Bronchial epithelial cell (primary cell): ENCODE measurements around the gene SLC2A4RG. TPM values are rescaled to one million over a fixed set of nuclear protein-coding genes. Genes with fewer than 3 reads are reported as not detected.

ENCODE experiments used
- DNase-seq: peaks from one replicate; pipeline ENCODE4 v3.0.0-alpha.2; 2010; ENCODE audit warnings: low read depth
- FAIRE-seq: peaks from 2 replicates; lab custom pipeline; 2011; peaks lifted over from hg19 to GRCh38; lab: Jason Lieb, UNC
- H3K27me3 ChIP-seq: 2 replicates; pipeline ENCODE4 v1.5.1; 2011; ENCODE audit warnings: low read length; ENCODE audit not compliant: control insufficient read depth, insufficient read depth
- H3K36me3 ChIP-seq: 2 replicates; pipeline ENCODE4 v1.5.1; 2011; ENCODE audit warnings: low read length; ENCODE audit not compliant: control insufficient read depth, insufficient read depth
- H3K4me3 ChIP-seq: 2 replicates; pipeline ENCODE4 v1.5.1; 2011; ENCODE audit warnings: mild to moderate bottlenecking, low read depth, low read length, control low read depth
- total RNA-seq: library from RNA; depleted of rRNA; stranded (reverse); fragments of >200 nt; gene quantifications from 2 replicates; pipeline ENCODE4 v1.2.1, GENCODE V29; 2014
- TF ChIP-seq, protein P1 (sequence below): IDR thresholded peaks from 2 replicates; pipeline ENCODE4 v1.5.1; 2011; ENCODE audit warnings: mild to moderate bottlenecking, moderate library complexity, low read length, control low read depth, inconsistent platforms; ENCODE audit not compliant: insufficient read depth, severe bottlenecking

SLC2A4RG gene
- total RNA-seq, 1 donor from 2014 or later, result 14.0 TPM

DNA sequence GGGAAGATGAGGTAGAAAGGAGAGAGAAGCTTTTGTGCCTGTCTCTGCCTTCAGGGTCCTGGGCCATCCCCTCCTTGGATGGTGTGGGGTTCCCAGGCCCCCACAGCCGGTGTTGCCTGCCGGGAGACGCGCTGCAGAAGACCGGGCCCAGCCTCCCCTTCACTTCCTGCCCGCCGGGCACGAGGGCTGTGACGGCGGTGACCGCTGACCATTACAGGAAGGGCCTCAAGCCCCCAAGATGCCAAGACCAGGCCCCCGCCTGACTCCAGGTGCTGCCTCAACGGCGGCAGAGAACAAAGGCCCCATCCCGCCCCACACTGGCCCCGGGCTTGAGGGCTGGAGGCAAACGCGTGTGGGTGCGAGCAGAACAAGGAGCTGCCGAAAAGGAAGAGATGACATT lies 53.3 kb downstream of the SLC2A4RG start:
- Histone ChIP-seq H3K36me3 (no peaks in the 10 kb centered on the region), H3K27me3 (peaks cover 1% of the 10 kb centered on the region), H3K4me3 (no peak overlapping the region)
- TF ChIP-seq, protein P1, sequence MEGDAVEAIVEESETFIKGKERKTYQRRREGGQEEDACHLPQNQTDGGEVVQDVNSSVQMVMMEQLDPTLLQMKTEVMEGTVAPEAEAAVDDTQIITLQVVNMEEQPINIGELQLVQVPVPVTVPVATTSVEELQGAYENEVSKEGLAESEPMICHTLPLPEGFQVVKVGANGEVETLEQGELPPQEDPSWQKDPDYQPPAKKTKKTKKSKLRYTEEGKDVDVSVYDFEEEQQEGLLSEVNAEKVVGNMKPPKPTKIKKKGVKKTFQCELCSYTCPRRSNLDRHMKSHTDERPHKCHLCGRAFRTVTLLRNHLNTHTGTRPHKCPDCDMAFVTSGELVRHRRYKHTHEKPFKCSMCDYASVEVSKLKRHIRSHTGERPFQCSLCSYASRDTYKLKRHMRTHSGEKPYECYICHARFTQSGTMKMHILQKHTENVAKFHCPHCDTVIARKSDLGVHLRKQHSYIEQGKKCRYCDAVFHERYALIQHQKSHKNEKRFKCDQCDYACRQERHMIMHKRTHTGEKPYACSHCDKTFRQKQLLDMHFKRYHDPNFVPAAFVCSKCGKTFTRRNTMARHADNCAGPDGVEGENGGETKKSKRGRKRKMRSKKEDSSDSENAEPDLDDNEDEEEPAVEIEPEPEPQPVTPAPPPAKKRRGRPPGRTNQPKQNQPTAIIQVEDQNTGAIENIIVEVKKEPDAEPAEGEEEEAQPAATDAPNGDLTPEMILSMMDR, result no peak
- DNase-seq (no peak), FAIRE-seq (no peak)

Other genes with a start within 250 kb of the SLC2A4RG start
- gene EEF1A2, start 240.7 kb upstream of the SLC2A4RG start, total RNA-seq, result 1.1 and 1.9 TPM in 2 replicates
- 21.9 and 35.6 TPM in 2 replicates for gene PPDPF, start 219.0 kb upstream of the SLC2A4RG start, total RNA-seq
- 59.5 and 107 TPM in 2 replicates for gene PTK6, start 202.4 kb upstream of the SLC2A4RG start, total RNA-seq
- 0.13 and 0.79 TPM in 2 replicates for gene SRMS, start 192.0 kb upstream of the SLC2A4RG start, total RNA-seq
- gene FNDC11, start 185.6 kb upstream of the SLC2A4RG start, total RNA-seq, result 0.26 and 0.90 TPM in 2 replicates
- 13.7 and 30.6 TPM in 2 replicates for gene HELZ2, start 165.5 kb upstream of the SLC2A4RG start, total RNA-seq
- gene GMEB2, start 112.7 kb upstream of the SLC2A4RG start, total RNA-seq, result 13.2 and 13.8 TPM in 2 replicates
- 0.26 TPM in 1 of 2 replicates, not detected in the other for gene STMN3, start 86.4 kb upstream of the SLC2A4RG start, total RNA-seq
- gene RTEL1, start 81.5 kb upstream of the SLC2A4RG start, total RNA-seq, result 4.5 and 5.8 TPM in 2 replicates
- gene TNFRSF6B, start 43.1 kb upstream of the SLC2A4RG start, total RNA-seq, result 4.9 and 7.1 TPM in 2 replicates
- gene ARFRP1, start 31.8 kb upstream of the SLC2A4RG start, total RNA-seq, result 49.2 and 55.5 TPM in 2 replicates
- 17.7 and 25.5 TPM in 2 replicates for gene ZGPAT, start 31.7 kb upstream of the SLC2A4RG start, total RNA-seq
- 0.53 and 2.0 TPM in 2 replicates for gene LIME1, start 3.1 kb upstream of the SLC2A4RG start, total RNA-seq
- gene ZBTB46, start 91.5 kb downstream of the SLC2A4RG start, total RNA-seq, result 0.53 and 2.0 TPM in 2 replicates
- gene ABHD16B, start 121.7 kb downstream of the SLC2A4RG start, total RNA-seq, result not detected in 2 replicates
- gene TPD52L2, start 125.5 kb downstream of the SLC2A4RG start, total RNA-seq, result 172 and 184 TPM in 2 replicates
- gene DNAJC5, start 155.3 kb downstream of the SLC2A4RG start, total RNA-seq, result 120 and 121 TPM in 2 replicates
- 16.8 and 19.0 TPM in 2 replicates for gene UCKL1, start 216.6 kb downstream of the SLC2A4RG start, total RNA-seq
- 4.5 and 6.1 TPM in 2 replicates for gene ZNF512B, start 230.2 kb downstream of the SLC2A4RG start, total RNA-seq
- gene SAMD10, start 239.9 kb downstream of the SLC2A4RG start, total RNA-seq, result 1.1 and 2.7 TPM in 2 replicates
- 41.0 and 48.4 TPM in 2 replicates for gene PRPF6, start 241.4 kb downstream of the SLC2A4RG start, total RNA-seq